Activated naive CD4-positive, alpha-beta T cell treated with anti-CD3 and anti-CD28 coated beads, Interleukin-2, amount 10 ng/mL, durations not matched to agents 7 days and 5 days (primary cell): Measurements from ENCODE around the gene ATXN1.
A peak's percentile ranks its signal among the peaks of the same experiment; 100 is the strongest.

Experiments used
- CTCF ChIA-PET: fragments of 350-600 bp; sonication (Branson Sonifier 250); formaldehyde crosslinking; loops from one replicate; lab custom pipeline; 2021; ENCODE audit warnings: antibody characterized with exemption; lab: Charles Lee
- DNase-seq: peaks from one replicate; pipeline ENCODE4 v3.0.0-alpha.2; 2020
- H3K27ac Mint-ChIP-seq: one replicate; pipeline ENCODE4 v1.8.0; 2021; ENCODE audit warnings: mild to moderate bottlenecking, moderate library complexity, mixed read lengths
- H3K27me3 Mint-ChIP-seq: one replicate; pipeline ENCODE4 v1.8.0; 2021; ENCODE audit warnings: mild to moderate bottlenecking, mixed read lengths
- H3K36me3 Mint-ChIP-seq: one replicate; pipeline ENCODE4 v1.8.0; 2021; ENCODE audit warnings: mixed read lengths
- H3K4me1 Mint-ChIP-seq: one replicate; pipeline ENCODE4 v1.8.0; 2021; ENCODE audit warnings: mixed read lengths
- H3K4me3 Mint-ChIP-seq: one replicate; pipeline ENCODE4 v1.8.0; 2021; ENCODE audit warnings: mild to moderate bottlenecking, moderate library complexity, mixed read lengths
- H3K9me3 Mint-ChIP-seq: one replicate; pipeline ENCODE4 v1.8.0; 2021; ENCODE audit warnings: mixed read lengths

Gene ATXN1

DNA sequence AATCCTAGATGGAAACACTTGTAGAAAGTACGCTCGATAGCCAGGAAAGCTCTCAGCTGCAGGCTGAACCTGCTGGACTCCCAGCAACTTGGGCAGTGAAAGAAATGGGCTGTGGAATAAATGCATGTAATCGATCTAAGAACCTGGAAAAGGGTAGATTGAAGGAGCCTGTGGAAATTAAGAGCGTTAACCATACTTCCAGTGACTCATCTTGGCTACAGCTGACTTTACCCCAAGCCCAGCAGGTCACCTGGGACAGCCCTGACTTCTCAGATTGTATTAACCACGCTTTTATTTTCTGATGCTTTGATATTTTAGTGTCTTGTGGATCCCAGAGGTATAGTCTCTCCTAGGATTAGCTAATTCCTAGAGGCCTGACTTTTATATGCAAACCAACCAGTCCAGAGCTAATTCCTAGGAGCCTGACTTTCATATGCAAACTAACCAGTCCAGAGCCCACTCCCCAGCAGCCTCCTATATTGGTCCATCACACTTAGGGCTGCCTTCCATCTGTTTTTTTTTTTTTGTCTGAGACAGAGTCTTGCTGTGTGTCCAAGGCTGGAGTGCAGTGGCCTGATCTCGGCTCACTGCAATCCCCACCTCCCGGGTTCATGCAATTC is 436.5 kb downstream of the ATXN1 start:
- CTCF ChIA-PET, result interaction anchor here (0.7 to 1.5 kb wide), 4 partner anchors 8 to 449 kb away, joined by 4 to 6 read pairs (median 4); no protein-coding TSS in a partner anchor
- Mint-ChIP-seq H3K27me3 (no peaks in the 10 kb centered on the region), H3K27ac (no peak overlapping the region), H3K4me1 (peaks cover 52% of the 10 kb centered on the region), H3K9me3 (peaks cover 6% of the 10 kb centered on the region), H3K4me3 (no peak overlapping the region), H3K36me3 (peaks cover 34% of the 10 kb centered on the region)
- no peak for DNase-seq

- Mint-ChIP-seq H3K27ac (no peak overlapping the region), H3K9me3 (peaks cover 6% of the 10 kb centered on the region), H3K27me3 (no peaks in the 10 kb centered on the region), H3K4me1 (peaks cover 56% of the 10 kb centered on the region), H3K36me3 (peaks cover 33% of the 10 kb centered on the region), H3K4me3 (no peak overlapping the region)
- CTCF ChIA-PET, result interaction anchor here (0.7 to 1.5 kb wide), 5 partner anchors 9 to 549 kb away, joined by 4 to 6 read pairs (median 5); no protein-coding TSS in a partner anchor
- DNase-seq, result no peak
Measured at GRCh38 chr6:16324184-16324583, 437.1 kb downstream of the ATXN1 start.

GRCh38 chr6:16322666-16323312 is 438.5 kb downstream of the ATXN1 start:
- H3K36me3 Mint-ChIP-seq, result peaks cover 30% of the 10 kb centered on the region

GRCh38 chr6:16321826-16322225 is 439.4 kb downstream of the ATXN1 start:
- CTCF ChIA-PET, result interaction anchor here (1.1 to 2.5 kb wide), 3 partner anchors 11 to 449 kb away, joined by 3 to 17 read pairs (median 4); no protein-coding TSS in a partner anchor
- H3K9me3 Mint-ChIP-seq, result peaks cover 6% of the 10 kb centered on the region
- no peak overlapping the region for H3K4me3 Mint-ChIP-seq
- DNase-seq, result no peak
- peaks cover 25% of the 10 kb centered on the region for H3K36me3 Mint-ChIP-seq
- H3K27me3 Mint-ChIP-seq, result no peaks in the 10 kb centered on the region
- H3K27ac Mint-ChIP-seq, result peak overlapping the region; percentile 90
- peaks cover 76% of the 10 kb centered on the region for H3K4me1 Mint-ChIP-seq

More at GRCh38 chr6:16322666-16323312, 438.5 kb downstream of the ATXN1 start:
- Mint-ChIP-seq H3K27me3 (no peaks in the 10 kb centered on the region), H3K27ac (peak overlapping the region; percentile 90), H3K9me3 (peaks cover 6% of the 10 kb centered on the region), H3K4me1 (peaks cover 70% of the 10 kb centered on the region), H3K4me3 (no peak overlapping the region)
- CTCF ChIA-PET, result interaction anchor here (0.9 to 2.5 kb wide), 5 partner anchors 10 to 448 kb away, joined by 3 to 17 read pairs (median 4); partner anchors contain the start of gene ATXN1
- DNase-seq, result peak; percentile 88

GRCh38 chr6:16321341-16321710 is 439.9 kb downstream of the ATXN1 start:
- Mint-ChIP-seq H3K4me1 (peaks cover 76% of the 10 kb centered on the region), H3K9me3 (peaks cover 3% of the 10 kb centered on the region), H3K4me3 (no peak overlapping the region), H3K27ac (peak overlapping the region; percentile 90), H3K27me3 (no peaks in the 10 kb centered on the region), H3K36me3 (peaks cover 20% of the 10 kb centered on the region)
- CTCF ChIA-PET, result interaction anchor here (1.4 to 2.5 kb wide), 2 partner anchors 11 to 449 kb away, joined by 4 to 17 read pairs; no protein-coding TSS in a partner anchor
- DNase-seq, result no peak

DNA sequence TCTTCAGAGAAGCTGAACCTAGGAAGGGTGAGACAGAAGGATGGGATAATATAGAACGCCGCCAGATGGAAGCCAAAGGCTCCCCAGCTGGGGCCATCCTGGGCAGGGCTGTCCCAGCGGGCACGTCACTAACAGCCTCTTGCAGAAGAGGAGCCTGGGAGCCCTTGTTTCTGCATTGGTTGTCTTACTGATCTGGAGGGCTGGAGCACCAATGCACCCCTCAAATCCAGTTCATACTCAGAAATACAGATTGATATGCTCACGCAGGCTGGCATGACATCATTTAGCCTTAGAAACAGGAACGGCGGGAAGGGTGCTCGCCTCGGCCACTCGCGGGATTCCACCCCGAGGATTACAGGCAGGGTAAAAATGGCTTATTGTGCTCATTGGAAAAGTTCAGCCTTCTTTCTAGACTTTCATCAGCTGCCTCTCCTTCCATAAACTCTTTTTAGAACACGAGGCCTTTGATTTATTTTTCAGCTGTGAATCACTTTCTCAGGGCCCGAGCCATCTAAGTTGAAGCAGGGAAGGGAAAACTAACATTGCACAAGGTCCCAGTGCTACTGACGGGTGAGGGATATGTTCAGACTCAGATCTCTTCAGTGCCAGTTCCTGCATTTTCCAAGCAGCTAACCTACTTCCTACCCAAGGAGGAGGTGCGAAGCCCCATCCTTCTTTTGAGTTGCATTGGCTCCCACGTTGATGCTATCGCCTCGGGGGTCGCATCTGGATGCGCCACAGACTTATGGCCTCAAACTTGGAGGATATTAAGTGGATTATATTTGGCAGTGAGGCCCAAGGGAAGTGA is 440.5 kb downstream of the ATXN1 start:
- CTCF ChIA-PET, result interaction anchor here (1.3 to 3.7 kb wide), 3 partner anchors 12 to 441 kb away, joined by 3 to 24 read pairs (median 4); partner anchors contain the start of gene GMPR
- no peaks in the 10 kb centered on the region for H3K9me3 Mint-ChIP-seq
- peak overlapping the region; percentile 90 for H3K27ac Mint-ChIP-seq
- peak overlapping the region; percentile 46 for H3K4me3 Mint-ChIP-seq
- H3K27me3 Mint-ChIP-seq, result no peaks in the 10 kb centered on the region
- peaks cover 14% of the 10 kb centered on the region for H3K36me3 Mint-ChIP-seq
- no peak for DNase-seq
- H3K4me1 Mint-ChIP-seq, result peaks cover 76% of the 10 kb centered on the region

GRCh38 chr6:16319813-16320532 is 441.3 kb downstream of the ATXN1 start:
- CTCF ChIA-PET, result interaction anchor here (0.9 to 3.7 kb wide), 4 partner anchors 13 to 505 kb away, joined by 3 to 24 read pairs (median 4); partner anchors contain the start of gene GMPR
- Mint-ChIP-seq H3K4me3 (peak overlapping the region; percentile 46), H3K27me3 (no peaks in the 10 kb centered on the region), H3K27ac (peak overlapping the region; percentile 90), H3K4me1 (peaks cover 70% of the 10 kb centered on the region), H3K9me3 (no peaks in the 10 kb centered on the region), H3K36me3 (peaks cover 9% of the 10 kb centered on the region)
- DNase-seq, result peak; percentile 76

DNA sequence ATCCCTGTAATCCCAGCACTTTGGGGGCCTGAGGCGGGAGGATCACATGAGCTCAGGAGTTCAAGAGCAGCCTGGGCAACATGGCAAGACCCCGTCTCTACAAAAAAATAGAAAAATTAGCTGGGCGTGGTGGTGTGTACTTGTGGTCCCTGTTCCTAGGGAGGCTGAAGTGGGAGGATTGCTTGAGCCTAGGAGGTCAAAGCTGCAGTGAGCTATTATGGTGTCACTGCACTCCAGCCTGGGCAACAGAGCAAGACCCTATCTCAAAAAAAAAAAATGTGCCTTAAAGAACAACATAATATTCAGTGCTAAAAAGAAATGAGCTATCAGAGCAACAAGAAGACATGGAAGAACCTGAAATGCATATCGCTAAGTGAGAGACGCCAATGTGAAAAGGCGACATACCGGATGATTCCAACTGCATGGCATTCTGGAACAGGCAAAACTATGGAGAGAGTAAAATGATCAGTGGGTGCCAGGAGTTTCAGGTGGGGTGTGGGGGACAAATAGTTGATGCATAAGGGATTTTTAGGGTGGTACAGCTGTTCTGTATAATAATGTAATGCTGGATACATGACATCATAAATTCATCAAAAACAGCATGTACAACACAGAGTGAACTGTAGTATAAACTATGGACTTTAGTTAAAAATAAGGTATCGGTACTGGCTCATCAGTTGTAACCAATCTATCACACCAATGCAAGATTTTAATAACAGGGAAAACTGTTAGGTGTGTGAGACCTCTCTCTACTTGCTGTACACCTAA is 442.1 kb downstream of the ATXN1 start:
- Mint-ChIP-seq H3K27me3 (no peaks in the 10 kb centered on the region), H3K4me3 (no peak overlapping the region), H3K36me3 (peaks cover 9% of the 10 kb centered on the region), H3K4me1 (peaks cover 66% of the 10 kb centered on the region), H3K9me3 (no peaks in the 10 kb centered on the region), H3K27ac (peak overlapping the region; percentile 90)
- CTCF ChIA-PET, result interaction anchor here (0.7 to 3.7 kb wide), 7 partner anchors 10 to 506 kb away, joined by 3 to 24 read pairs (median 4); partner anchors contain the start of gene GMPR
- DNase-seq, result no peak

DNA sequence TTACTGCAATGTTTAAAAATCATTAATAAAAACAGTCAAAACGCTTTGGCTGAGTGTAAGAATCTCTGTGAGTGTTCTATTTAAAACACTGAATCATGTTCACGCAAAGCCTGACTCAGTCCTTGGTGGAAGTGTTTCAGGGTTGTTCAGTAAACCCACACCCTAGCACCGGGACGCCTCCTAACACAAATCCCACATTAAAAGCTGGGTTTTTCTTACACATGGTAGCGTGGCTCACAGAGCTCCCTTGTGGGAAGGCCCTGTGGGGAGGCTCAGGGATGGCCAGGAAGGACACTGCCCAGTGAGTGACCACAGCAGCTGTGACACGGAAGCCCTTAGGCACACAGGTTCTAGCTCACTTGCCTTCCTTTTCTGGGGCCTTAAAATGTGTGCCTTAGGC is 442.7 kb downstream of the ATXN1 start:
- H3K36me3 Mint-ChIP-seq, result peaks cover 9% of the 10 kb centered on the region
- H3K9me3 Mint-ChIP-seq, result no peaks in the 10 kb centered on the region
- no peak overlapping the region for H3K4me3 Mint-ChIP-seq
- peak overlapping the region; percentile 90 for H3K27ac Mint-ChIP-seq
- no peaks in the 10 kb centered on the region for H3K27me3 Mint-ChIP-seq
- CTCF ChIA-PET, result interaction anchor here (0.7 to 3.7 kb wide), 8 partner anchors 11 to 453 kb away, joined by 3 to 24 read pairs (median 4); partner anchors contain the start of gene GMPR
- peaks cover 61% of the 10 kb centered on the region for H3K4me1 Mint-ChIP-seq
- no peak for DNase-seq

- CTCF ChIA-PET, result interaction anchor here (1.2 to 3.7 kb wide), 5 partner anchors 16 to 447 kb away, joined by 3 to 24 read pairs (median 5); no protein-coding TSS in a partner anchor
- H3K36me3 Mint-ChIP-seq, result no peaks in the 10 kb centered on the region
- no peaks in the 10 kb centered on the region for H3K9me3 Mint-ChIP-seq
- no peak overlapping the region for H3K27ac Mint-ChIP-seq
- peak; percentile 46 for DNase-seq
- no peak overlapping the region for H3K4me3 Mint-ChIP-seq
- H3K27me3 Mint-ChIP-seq, result no peaks in the 10 kb centered on the region
- H3K4me1 Mint-ChIP-seq, result peaks cover 45% of the 10 kb centered on the region
Measured at GRCh38 chr6:16316741-16317251, 444.5 kb downstream of the ATXN1 start.

- peaks cover 21% of the 10 kb centered on the region for H3K4me1 Mint-ChIP-seq
- H3K36me3 Mint-ChIP-seq, result peaks cover 2% of the 10 kb centered on the region
- no peaks in the 10 kb centered on the region for H3K9me3 Mint-ChIP-seq
- no peak for DNase-seq
- H3K27me3 Mint-ChIP-seq, result no peaks in the 10 kb centered on the region
- H3K27ac Mint-ChIP-seq, result no peak overlapping the region
- H3K4me3 Mint-ChIP-seq, result no peak overlapping the region
- CTCF ChIA-PET, result no interaction called here
Measured at GRCh38 chr6:16314296-16314695, 447.0 kb downstream of the ATXN1 start.

GRCh38 chr6:16313732-16314131 is 447.5 kb downstream of the ATXN1 start:
- H3K4me3 Mint-ChIP-seq, result no peak overlapping the region
- H3K4me1 Mint-ChIP-seq, result peaks cover 15% of the 10 kb centered on the region
- peaks cover 3% of the 10 kb centered on the region for H3K36me3 Mint-ChIP-seq
- H3K27ac Mint-ChIP-seq, result no peak overlapping the region
- H3K27me3 Mint-ChIP-seq, result no peaks in the 10 kb centered on the region
- CTCF ChIA-PET, result no interaction called here
- H3K9me3 Mint-ChIP-seq, result no peaks in the 10 kb centered on the region
- DNase-seq, result no peak
